ENCODE data around the gene SERPINI1.

SERPINI1 gene

GRCh38 chr3:167840247-167840646, 104.7 kb downstream of the SERPINI1 start:
- no peak for DNase-seq
- Histone ChIP-seq H2AFZ (ENCODE audit: insufficient read depth, low read length, poor library complexity) (no peak overlapping the region), H3K4ac (ENCODE audit: low read depth, low read length) (no peak overlapping the region), H3K4me1 (ENCODE audit: control insufficient read depth in 1 of 2, insufficient read depth in 2 of 2, low read length in 2 of 2) (no peaks in the 10 kb centered on the region), H3K9ac (ENCODE audit: low read length) (no peak overlapping the region), H3K36me3 (ENCODE audit: control insufficient read depth in 1 of 2, insufficient read depth in 2 of 2, low read length in 2 of 2) (no peaks in the 10 kb centered on the region), H3K18ac (ENCODE audit: low read length) (no peak overlapping the region), H3K9me3 (ENCODE audit: insufficient read depth, low read depth, low read length) (peaks cover 2% of the 10 kb centered on the region), H2BK120ac (ENCODE audit: insufficient read depth, low read length, poor library complexity) (no peak overlapping the region), H3K27ac (ENCODE audit: low read depth, low read length) (no peak overlapping the region), H2AK5ac (ENCODE audit: low read length) (no peak overlapping the region), H3K27me3 (ENCODE audit: insufficient read depth, low read length) (no peaks in the 10 kb centered on the region), H4K8ac (ENCODE audit: low read depth, low read length) (no peak overlapping the region), H4K91ac (ENCODE audit: low read depth, low read length) (no peak overlapping the region), H3K79me1 (ENCODE audit: low read length) (no peaks in the 10 kb centered on the region), H2BK12ac (ENCODE audit: low read length) (no peak overlapping the region), H3K79me2 (ENCODE audit: control insufficient read depth, insufficient read depth, low read length, poor library complexity) (no peaks in the 10 kb centered on the region), H4K12ac (ENCODE audit: low read depth, low read length) (no peak overlapping the region), H3K4me3 (ENCODE audit: low read depth, low read length) (no peak overlapping the region), H3K14ac (ENCODE audit: low read length) (no peak overlapping the region), H3K4me2 (ENCODE audit: low read length) (no peak overlapping the region), H2BK5ac (ENCODE audit: low read depth, low read length, poor library complexity) (no peak overlapping the region), H3K23ac (ENCODE audit: low read length) (no peak overlapping the region)
- WGBS (ENCODE audit: extremely low coverage, insufficient coverage, insufficient read length): no CpG with 5 or more reads among the region's 3 CpGs

DNA sequence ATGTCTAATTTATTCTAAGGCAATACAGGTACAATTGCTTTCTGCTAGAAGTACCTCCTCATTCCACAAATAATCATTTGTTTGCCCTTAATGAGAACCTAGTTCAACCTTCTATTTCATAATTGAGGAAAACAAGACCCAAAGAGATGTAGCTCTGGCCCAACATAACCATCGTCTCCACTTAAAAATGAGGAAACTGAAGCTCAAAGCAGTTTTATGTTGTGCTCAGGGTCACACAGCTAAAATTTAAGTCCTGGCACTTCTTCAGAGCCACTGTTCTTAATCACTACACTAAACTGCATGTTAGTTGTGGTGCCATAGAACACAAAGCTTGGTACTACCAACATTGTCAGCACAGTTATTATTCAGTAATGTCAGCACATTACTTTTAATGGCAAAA, 108.0 kb downstream of the SERPINI1 start:
- no peak overlapping the region for H4K8ac ChIP-seq (ENCODE audit: low read depth, low read length)
- no peak overlapping the region for H3K27ac ChIP-seq (ENCODE audit: low read depth, low read length)
- H3K23ac ChIP-seq (ENCODE audit: low read length): no peak overlapping the region
- H3K79me1 ChIP-seq (ENCODE audit: low read length): no peaks in the 10 kb centered on the region
- H3K79me2 ChIP-seq (ENCODE audit: control insufficient read depth, insufficient read depth, low read length, poor library complexity): no peaks in the 10 kb centered on the region
- H4K91ac ChIP-seq (ENCODE audit: low read depth, low read length): no peak overlapping the region
- H3K36me3 ChIP-seq (ENCODE audit: control insufficient read depth in 1 of 2, insufficient read depth in 2 of 2, low read length in 2 of 2): no peaks in the 10 kb centered on the region
- no peaks in the 10 kb centered on the region for H3K4me1 ChIP-seq (ENCODE audit: control insufficient read depth in 1 of 2, insufficient read depth in 2 of 2, low read length in 2 of 2)
- H2AK5ac ChIP-seq (ENCODE audit: low read length): no peak overlapping the region
- no peaks in the 10 kb centered on the region for H3K27me3 ChIP-seq (ENCODE audit: insufficient read depth, low read length)
- H3K4me3 ChIP-seq (ENCODE audit: low read depth, low read length): no peak overlapping the region
- no peak for DNase-seq
- no peak overlapping the region for H2BK5ac ChIP-seq (ENCODE audit: low read depth, low read length, poor library complexity)
- peaks cover 2% of the 10 kb centered on the region for H3K9me3 ChIP-seq (ENCODE audit: insufficient read depth, low read depth, low read length)
- H2AFZ ChIP-seq (ENCODE audit: insufficient read depth, low read length, poor library complexity): no peak overlapping the region
- no peak overlapping the region for H3K4ac ChIP-seq (ENCODE audit: low read depth, low read length)
- no peak overlapping the region for H3K14ac ChIP-seq (ENCODE audit: low read length)
- H4K12ac ChIP-seq (ENCODE audit: low read depth, low read length): no peak overlapping the region
- H2BK120ac ChIP-seq (ENCODE audit: insufficient read depth, low read length, poor library complexity): no peak overlapping the region
- H2BK12ac ChIP-seq (ENCODE audit: low read length): no peak overlapping the region
- H3K9ac ChIP-seq (ENCODE audit: low read length): no peak overlapping the region
- H3K4me2 ChIP-seq (ENCODE audit: low read length): no peak overlapping the region
- WGBS (ENCODE audit: extremely low coverage, insufficient coverage, insufficient read length): no CpG with 5 or more reads among the region's 1 CpG
- H3K18ac ChIP-seq (ENCODE audit: low read length): no peak overlapping the region

- Histone ChIP-seq H3K4me3 (ENCODE audit: low read depth, low read length) (no peak overlapping the region), H4K8ac (ENCODE audit: low read depth, low read length) (no peak overlapping the region), H3K14ac (ENCODE audit: low read length) (no peak overlapping the region), H2BK120ac (ENCODE audit: insufficient read depth, low read length, poor library complexity) (no peak overlapping the region), H3K36me3 (ENCODE audit: control insufficient read depth in 1 of 2, insufficient read depth in 2 of 2, low read length in 2 of 2) (no peaks in the 10 kb centered on the region), H3K9ac (ENCODE audit: low read length) (no peak overlapping the region), H3K23ac (ENCODE audit: low read length) (no peak overlapping the region), H3K27me3 (ENCODE audit: insufficient read depth, low read length) (no peaks in the 10 kb centered on the region), H2AK5ac (ENCODE audit: low read length) (no peak overlapping the region), H3K27ac (ENCODE audit: low read depth, low read length) (no peak overlapping the region), H4K91ac (ENCODE audit: low read depth, low read length) (no peak overlapping the region), H3K79me2 (ENCODE audit: control insufficient read depth, insufficient read depth, low read length, poor library complexity) (no peaks in the 10 kb centered on the region), H2AFZ (ENCODE audit: insufficient read depth, low read length, poor library complexity) (no peak overlapping the region), H3K4ac (ENCODE audit: low read depth, low read length) (no peak overlapping the region), H2BK5ac (ENCODE audit: low read depth, low read length, poor library complexity) (no peak overlapping the region), H3K4me2 (ENCODE audit: low read length) (no peak overlapping the region), H3K9me3 (ENCODE audit: insufficient read depth, low read depth, low read length) (peaks cover 2% of the 10 kb centered on the region), H2BK12ac (ENCODE audit: low read length) (no peak overlapping the region), H3K79me1 (ENCODE audit: low read length) (no peaks in the 10 kb centered on the region), H4K12ac (ENCODE audit: low read depth, low read length) (no peak overlapping the region), H3K4me1 (ENCODE audit: control insufficient read depth in 1 of 2, insufficient read depth in 2 of 2, low read length in 2 of 2) (no peaks in the 10 kb centered on the region), H3K18ac (ENCODE audit: low read length) (no peak overlapping the region)
- no peak for DNase-seq
- no CpG with 5 or more reads among the region's 2 CpGs for WGBS (ENCODE audit: extremely low coverage, insufficient coverage, insufficient read length)
Observed at GRCh38 chr3:167843886-167844285, 108.4 kb downstream of the SERPINI1 start.

- DNase-seq: no peak
Observed at GRCh38 chr3:167844528-167844927, 109.0 kb downstream of the SERPINI1 start.

More at GRCh38 chr3:167844528-167844927, 109.0 kb downstream of the SERPINI1 start:
- Histone ChIP-seq H3K4me1 (ENCODE audit: control insufficient read depth in 1 of 2, insufficient read depth in 2 of 2, low read length in 2 of 2) (no peaks in the 10 kb centered on the region), H3K9ac (ENCODE audit: low read length) (no peak overlapping the region), H3K36me3 (ENCODE audit: control insufficient read depth in 1 of 2, insufficient read depth in 2 of 2, low read length in 2 of 2) (no peaks in the 10 kb centered on the region), H3K23ac (ENCODE audit: low read length) (no peak overlapping the region), H3K4me3 (ENCODE audit: low read depth, low read length) (no peak overlapping the region), H3K27ac (ENCODE audit: low read depth, low read length) (no peak overlapping the region), H3K4ac (ENCODE audit: low read depth, low read length) (no peak overlapping the region), H3K4me2 (ENCODE audit: low read length) (no peak overlapping the region), H3K79me1 (ENCODE audit: low read length) (no peaks in the 10 kb centered on the region), H4K8ac (ENCODE audit: low read depth, low read length) (no peak overlapping the region), H3K79me2 (ENCODE audit: control insufficient read depth, insufficient read depth, low read length, poor library complexity) (no peaks in the 10 kb centered on the region), H3K14ac (ENCODE audit: low read length) (no peak overlapping the region), H2AK5ac (ENCODE audit: low read length) (no peak overlapping the region), H3K18ac (ENCODE audit: low read length) (no peak overlapping the region), H3K27me3 (ENCODE audit: insufficient read depth, low read length) (no peaks in the 10 kb centered on the region), H2BK5ac (ENCODE audit: low read depth, low read length, poor library complexity) (no peak overlapping the region), H3K9me3 (ENCODE audit: insufficient read depth, low read depth, low read length) (peaks cover 2% of the 10 kb centered on the region), H2BK120ac (ENCODE audit: insufficient read depth, low read length, poor library complexity) (no peak overlapping the region), H2BK12ac (ENCODE audit: low read length) (no peak overlapping the region), H4K91ac (ENCODE audit: low read depth, low read length) (no peak overlapping the region), H2AFZ (ENCODE audit: insufficient read depth, low read length, poor library complexity) (no peak overlapping the region), H4K12ac (ENCODE audit: low read depth, low read length) (no peak overlapping the region)

Measured in trophoblast cell (in vitro differentiated cells and primary cell).